Sigmoid colon (tissue), 4 donors: ENCODE measurements around the gene ZKSCAN4.

ENCODE experiments used
- CTCF ChIP-seq, 4 experiments: fragments of 450-650 bp in 3 of 4; fragments of 200-600 bp in 1 of 4; IDR thresholded peaks; one replicate each; pipeline ENCODE4 v1.5.1; 2016 to 2019; ENCODE audit warnings: antibody characterized with exemption in 4 of 4, mild to moderate bottlenecking in 3 of 4, moderate library complexity in 2 of 4
- EP300 ChIP-seq, 4 donors: sonication (generic); formaldehyde crosslinking; IDR thresholded peaks; one replicate each; pipeline ENCODE4 v1.6.1; 2017; ENCODE audit warnings: antibody characterized with exemption in 4 of 4
- POLR2A ChIP-seq, 2 donors: fragments of 450-650 bp; IDR thresholded peaks; one replicate each; pipeline ENCODE4 v1.6.1; 2016; ENCODE audit warnings: antibody characterized with exemption in 2 of 2, mild to moderate bottlenecking in 2 of 2, moderate library complexity in 2 of 2

GRCh38 chr6:28248916-28249315 is 3.2 kb downstream of the ZKSCAN4 start:
- TF ChIP-seq CTCF (IDR thresholded peaks at IDR 0.05): no peak
- no peak for TF ChIP-seq POLR2A (IDR thresholded peaks at IDR 0.05)
- TF ChIP-seq EP300 (IDR thresholded peaks at IDR 0.05): no peak
